Measurements from ENCODE around the gene MYL11. TPM values are rescaled to one million over a fixed set of nuclear protein-coding genes. Genes with fewer than 3 reads are reported as not detected.

The MYL11 gene
- total RNA-seq, 4 donors from 2014 or later = not detected

DNA sequence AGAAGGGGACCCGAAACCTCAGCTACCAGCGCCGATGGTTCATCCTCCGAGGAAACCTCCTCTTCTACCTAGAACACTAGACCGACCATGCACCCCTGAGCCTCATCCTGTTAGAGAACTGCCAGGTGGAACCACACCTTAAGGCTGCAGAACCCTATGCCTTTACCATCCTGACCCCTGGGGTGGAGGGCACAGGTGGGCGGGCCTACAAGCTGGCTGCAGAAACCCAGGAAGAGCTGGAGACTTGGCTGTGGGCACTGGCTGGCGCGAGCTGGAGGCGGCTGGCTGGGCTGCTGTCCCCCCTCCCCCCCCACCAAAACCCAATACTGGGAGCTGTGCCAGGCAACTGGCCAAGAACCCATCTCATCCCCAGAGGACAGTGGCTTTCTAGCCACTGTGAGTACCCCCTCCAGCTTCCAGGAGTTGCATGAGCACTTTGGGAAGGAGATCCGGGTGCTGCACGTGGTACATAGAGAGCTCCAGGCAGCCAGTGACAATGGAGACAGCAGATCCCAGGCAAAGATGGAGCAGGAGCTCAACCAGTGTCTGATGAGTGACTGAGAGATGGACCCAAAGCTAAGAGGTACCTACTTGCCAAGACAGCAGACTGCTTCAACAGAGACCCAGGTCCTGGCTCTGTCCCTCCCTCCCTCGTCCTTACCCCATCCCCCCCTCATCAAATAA is 18.1 kb upstream of the MYL11 start:
- peak overlapping the region; percentile 86 to 98 (median 90) for H3K27ac ChIP-seq
- peak overlapping the region in 2 of 4 donors; percentile 68 to 93 for H3K4me3 ChIP-seq
- no peaks in the 10 kb centered on the region for H3K9me3 ChIP-seq
- TF ChIP-seq POLR2A (IDR thresholded peaks at IDR 0.05) = no peak
- TF ChIP-seq, protein P1, sequence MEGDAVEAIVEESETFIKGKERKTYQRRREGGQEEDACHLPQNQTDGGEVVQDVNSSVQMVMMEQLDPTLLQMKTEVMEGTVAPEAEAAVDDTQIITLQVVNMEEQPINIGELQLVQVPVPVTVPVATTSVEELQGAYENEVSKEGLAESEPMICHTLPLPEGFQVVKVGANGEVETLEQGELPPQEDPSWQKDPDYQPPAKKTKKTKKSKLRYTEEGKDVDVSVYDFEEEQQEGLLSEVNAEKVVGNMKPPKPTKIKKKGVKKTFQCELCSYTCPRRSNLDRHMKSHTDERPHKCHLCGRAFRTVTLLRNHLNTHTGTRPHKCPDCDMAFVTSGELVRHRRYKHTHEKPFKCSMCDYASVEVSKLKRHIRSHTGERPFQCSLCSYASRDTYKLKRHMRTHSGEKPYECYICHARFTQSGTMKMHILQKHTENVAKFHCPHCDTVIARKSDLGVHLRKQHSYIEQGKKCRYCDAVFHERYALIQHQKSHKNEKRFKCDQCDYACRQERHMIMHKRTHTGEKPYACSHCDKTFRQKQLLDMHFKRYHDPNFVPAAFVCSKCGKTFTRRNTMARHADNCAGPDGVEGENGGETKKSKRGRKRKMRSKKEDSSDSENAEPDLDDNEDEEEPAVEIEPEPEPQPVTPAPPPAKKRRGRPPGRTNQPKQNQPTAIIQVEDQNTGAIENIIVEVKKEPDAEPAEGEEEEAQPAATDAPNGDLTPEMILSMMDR (IDR thresholded peaks at IDR 0.05) = no peak
- peaks cover 0 to 70% (median 0%) of the 10 kb centered on the region in 3 donors for H3K36me3 ChIP-seq
- peak in 1 of 3 donors; percentile 40 for DNase-seq
- H3K4me1 ChIP-seq = peaks cover 0 to 47% (median 7%) of the 10 kb centered on the region in 4 donors
- no peaks in the 10 kb centered on the region for H3K27me3 ChIP-seq

DNA sequence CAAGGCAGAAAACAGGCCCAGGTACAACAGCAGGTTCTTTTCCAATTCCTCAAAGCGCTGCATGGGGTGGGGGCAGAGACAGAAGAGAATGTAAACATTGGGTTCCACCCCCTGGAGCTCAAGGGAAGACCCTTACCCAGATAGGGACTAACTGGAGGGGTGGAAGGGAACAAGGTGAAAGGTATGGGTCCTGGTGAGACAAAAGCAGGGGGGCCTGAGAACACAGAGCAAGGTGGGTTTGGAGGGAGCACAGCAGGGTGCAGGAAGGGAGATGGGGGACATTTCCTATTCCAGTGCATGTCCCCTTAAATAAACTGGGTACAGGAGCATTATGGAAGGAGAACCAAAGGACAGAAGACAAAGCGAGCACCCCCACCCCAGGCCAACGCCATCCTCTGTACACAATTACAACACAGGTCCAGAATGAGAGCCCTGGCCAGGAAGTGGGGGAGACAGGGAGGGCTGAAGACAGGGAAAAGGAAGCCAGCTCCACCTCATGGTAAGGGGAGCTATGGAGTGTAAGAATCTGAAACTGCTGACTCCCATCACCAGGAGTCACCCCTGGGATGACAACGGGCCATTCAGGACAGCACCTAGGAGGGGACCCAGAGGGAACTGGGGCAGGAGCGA is 17.4 kb upstream of the MYL11 start:
- peaks cover 0 to 40% (median 7%) of the 10 kb centered on the region in 4 donors for H3K4me1 ChIP-seq
- H3K36me3 ChIP-seq = peaks cover 0 to 66% (median 0%) of the 10 kb centered on the region in 3 donors
- DNase-seq = no peak
- H3K27ac ChIP-seq = peak overlapping the region in 2 of 4 donors; percentile 93 to 98
- no peak overlapping the region for H3K4me3 ChIP-seq
- TF ChIP-seq POLR2A (IDR thresholded peaks at IDR 0.05) = no peak
- TF ChIP-seq, protein P1 (IDR thresholded peaks at IDR 0.05) = no peak
- H3K27me3 ChIP-seq = no peaks in the 10 kb centered on the region
- no peaks in the 10 kb centered on the region for H3K9me3 ChIP-seq

DNA sequence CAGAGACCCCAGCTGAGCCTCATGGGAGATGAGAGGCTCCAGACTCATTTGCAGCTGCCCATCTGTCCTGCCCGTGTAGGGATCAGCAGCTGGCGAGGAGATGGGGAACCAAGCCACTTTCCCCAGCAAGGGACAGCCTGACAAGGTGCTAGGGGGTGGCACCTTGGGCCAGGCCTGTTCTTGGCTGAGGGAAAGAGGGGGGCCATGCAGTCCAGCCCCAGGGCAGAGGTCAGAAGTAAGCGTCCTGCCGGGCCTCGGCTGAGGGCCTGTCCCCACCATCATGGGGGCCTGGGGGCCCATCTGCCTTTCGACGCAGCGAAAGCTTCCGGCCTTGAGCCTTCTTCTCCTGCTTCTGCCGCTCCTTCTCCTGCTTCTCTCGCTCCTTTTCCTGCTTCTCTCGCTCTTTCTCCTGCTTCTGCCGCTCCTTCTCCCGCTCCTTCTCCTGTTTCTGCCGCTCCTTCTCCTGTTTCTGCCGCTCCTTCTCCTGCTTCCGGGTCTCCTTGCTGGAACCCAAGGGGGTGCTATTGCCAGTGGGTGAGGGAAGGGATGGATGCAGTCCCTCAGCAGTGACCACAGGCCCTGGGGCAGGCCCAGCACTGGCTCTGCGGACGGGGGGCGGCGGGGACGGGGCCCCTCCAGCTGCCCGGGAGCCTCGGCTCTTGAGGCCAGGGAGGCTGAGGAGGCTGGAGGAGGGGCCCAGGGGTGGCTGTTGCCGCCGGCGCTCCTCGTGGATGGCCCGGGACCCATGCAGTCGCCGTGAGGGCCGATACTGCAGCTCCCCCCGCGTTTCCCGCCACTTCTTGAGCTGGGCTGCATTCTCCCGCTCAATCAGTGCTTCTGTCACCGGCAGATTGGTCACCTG is 16.7 kb upstream of the MYL11 start:
- no peak overlapping the region for H3K27ac ChIP-seq
- H3K36me3 ChIP-seq = peaks cover 0 to 66% (median 0%) of the 10 kb centered on the region in 3 donors
- DNase-seq = no peak
- TF ChIP-seq POLR2A (IDR thresholded peaks at IDR 0.05) = no peak
- TF ChIP-seq, protein P1 (IDR thresholded peaks at IDR 0.05) = no peak
- no peak overlapping the region for H3K4me3 ChIP-seq
- no peaks in the 10 kb centered on the region for H3K27me3 ChIP-seq
- H3K9me3 ChIP-seq = no peaks in the 10 kb centered on the region
- H3K4me1 ChIP-seq = peaks cover 0 to 33% (median 7%) of the 10 kb centered on the region in 4 donors

DNA sequence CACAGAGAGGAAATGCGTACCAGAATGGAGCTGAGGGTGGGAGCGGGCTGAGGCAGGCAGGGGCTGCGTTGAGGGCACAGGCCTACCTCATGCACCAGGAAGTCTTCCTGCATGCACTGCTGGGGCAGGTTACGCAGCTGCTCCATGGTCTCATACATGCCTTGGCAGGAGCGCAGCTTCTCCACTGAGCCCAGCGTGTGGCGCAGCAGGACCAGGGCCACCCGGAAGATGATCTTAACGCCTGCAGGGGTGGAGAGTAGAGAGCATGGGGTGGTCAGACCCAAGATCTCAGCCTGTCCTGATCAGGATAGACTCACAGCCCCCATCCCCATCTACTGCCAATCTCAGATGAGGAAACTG is 16.0 kb upstream of the MYL11 start:
- Histone ChIP-seq H3K9me3 (no peaks in the 10 kb centered on the region), H3K36me3 (peaks cover 0 to 66% (median 0%) of the 10 kb centered on the region in 3 donors), H3K4me3 (no peak overlapping the region), H3K4me1 (peaks cover 0 to 30% (median 7%) of the 10 kb centered on the region in 4 donors), H3K27ac (no peak overlapping the region), H3K27me3 (no peaks in the 10 kb centered on the region)
- DNase-seq = no peak
- no peak for TF ChIP-seq POLR2A (IDR thresholded peaks at IDR 0.05)
- TF ChIP-seq, protein P1 (IDR thresholded peaks at IDR 0.05) = no peak

DNA sequence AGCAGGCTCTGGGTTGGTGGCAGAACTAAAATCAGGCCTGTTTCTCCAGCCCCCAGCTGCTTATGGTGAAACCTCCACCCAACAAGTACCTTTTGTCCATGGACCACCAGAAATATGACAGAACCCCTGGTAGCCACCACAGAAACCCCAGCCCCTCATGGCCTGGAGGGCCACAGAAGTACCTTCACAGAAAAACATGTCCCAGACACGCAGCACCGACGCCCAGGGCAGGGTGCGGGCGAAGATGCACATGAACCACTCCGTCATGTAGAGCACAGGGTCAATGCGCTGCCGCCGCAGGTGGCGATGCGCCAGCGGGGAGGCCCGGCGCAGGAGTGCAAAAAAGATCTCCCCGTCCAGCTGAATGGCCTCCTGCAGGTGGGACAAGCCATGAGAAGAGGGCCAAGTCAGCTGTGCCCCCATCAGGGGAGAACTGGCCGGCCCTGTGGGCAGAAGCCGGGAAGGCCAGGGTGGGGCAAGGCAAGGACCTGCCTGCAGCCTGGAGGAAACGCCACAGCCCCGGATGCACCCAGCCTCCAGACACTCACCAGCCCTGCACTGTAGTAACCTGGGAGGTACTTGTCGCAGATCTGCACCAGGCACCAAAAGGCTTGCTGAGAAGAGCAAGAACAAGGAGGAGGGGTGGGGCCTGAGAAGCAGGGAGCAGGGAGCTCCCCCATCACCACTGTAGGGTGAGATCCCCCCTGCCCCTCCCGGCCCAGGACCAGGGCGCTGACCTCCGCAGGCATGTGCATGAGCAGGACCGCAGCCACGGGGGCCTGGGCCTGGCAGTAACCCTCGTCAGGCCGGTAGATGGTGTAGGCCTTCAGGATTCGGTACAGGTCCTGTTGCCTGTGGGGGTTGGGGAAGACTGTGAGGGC is 15.4 kb upstream of the MYL11 start:
- DNase-seq = no peak
- Histone ChIP-seq H3K4me1 (peaks cover 0 to 23% (median 5%) of the 10 kb centered on the region in 4 donors), H3K27ac (no peak overlapping the region), H3K36me3 (peaks cover 0 to 64% (median 0%) of the 10 kb centered on the region in 3 donors), H3K9me3 (no peaks in the 10 kb centered on the region), H3K4me3 (no peak overlapping the region), H3K27me3 (no peaks in the 10 kb centered on the region)
- TF ChIP-seq, protein P1 (IDR thresholded peaks at IDR 0.05) = no peak
- TF ChIP-seq POLR2A (IDR thresholded peaks at IDR 0.05) = no peak

All from Peyer's patch (tissue), 4 donors.